Measurements from ENCODE around the gene KCNF1.

KCNF1 gene

GRCh38 chr2:10918661-10919409 is 7.1 kb downstream of the KCNF1 start:
- Histone ChIP-seq H3F3A (ENCODE audit: insufficient read depth, low read length) (no peaks in the 10 kb centered on the region), H2AFZ (ENCODE audit: low read length) (no peak overlapping the region), H3K4me3 (ENCODE audit: low read length) (no peak overlapping the region), H3K36me3 (replicated peaks; ENCODE audit: insufficient read depth, low read length) (no peaks in the 10 kb centered on the region), H3K79me2 (ENCODE audit: low read length) (no peaks in the 10 kb centered on the region), H3K4me2 (ENCODE audit: low read depth, low read length) (no peak overlapping the region), H3K9ac (ENCODE audit: low read length) (no peak overlapping the region), H4K20me1 (ENCODE audit: insufficient read depth, low read length) (no peaks in the 10 kb centered on the region), H3K9me3 (replicated peaks; ENCODE audit: insufficient read depth, low read length) (no peaks in the 10 kb centered on the region), H3K4me1 (ENCODE audit: low read length) (peaks cover 9% of the 10 kb centered on the region), H3K27ac (ENCODE audit: low read length) (no peak overlapping the region), H3K9me2 (replicated peaks; ENCODE audit: insufficient read depth, low read length) (no peaks in the 10 kb centered on the region), H3K27me3 (replicated peaks; ENCODE audit: insufficient read depth, low read length) (peaks cover 1% of the 10 kb centered on the region; the same call in 1 of the 2 replicates)
- TF ChIP-seq CTCF (IDR thresholded peaks at IDR 0.05; ENCODE audit: low read length), result no peak
- TF ChIP-seq EZH2 (optimal IDR thresholded peaks at IDR 0.05; ENCODE audit: low read depth, low read length), result no peak
- no peak for TF ChIP-seq EZH2phosphoT487 (IDR thresholded peaks at IDR 0.05; ENCODE audit: low read length)
- DNase-seq, result no peak

- Histone ChIP-seq H4K20me1 (ENCODE audit: insufficient read depth, low read length) (no peaks in the 10 kb centered on the region), H3K9ac (ENCODE audit: low read length) (no peak overlapping the region), H2AFZ (ENCODE audit: low read length) (no peak overlapping the region), H3K9me3 (replicated peaks; ENCODE audit: insufficient read depth, low read length) (no peaks in the 10 kb centered on the region), H3K27ac (ENCODE audit: low read length) (no peak overlapping the region), H3K9me2 (replicated peaks; ENCODE audit: insufficient read depth, low read length) (no peaks in the 10 kb centered on the region), H3F3A (ENCODE audit: insufficient read depth, low read length) (no peaks in the 10 kb centered on the region), H3K4me2 (ENCODE audit: low read depth, low read length) (no peak overlapping the region), H3K4me1 (ENCODE audit: low read length) (peaks cover 9% of the 10 kb centered on the region), H3K79me2 (ENCODE audit: low read length) (no peaks in the 10 kb centered on the region), H3K36me3 (replicated peaks; ENCODE audit: insufficient read depth, low read length) (no peaks in the 10 kb centered on the region), H3K27me3 (replicated peaks; ENCODE audit: insufficient read depth, low read length) (no peaks in the 10 kb centered on the region), H3K4me3 (ENCODE audit: low read length) (no peak overlapping the region)
- TF ChIP-seq CTCF (IDR thresholded peaks at IDR 0.05; ENCODE audit: low read length) (no peak), EZH2phosphoT487 (IDR thresholded peaks at IDR 0.05; ENCODE audit: low read length) (no peak), EZH2 (optimal IDR thresholded peaks at IDR 0.05; ENCODE audit: low read depth, low read length) (no peak)
- DNase-seq, result no peak
Observed at GRCh38 chr2:10919410-10919770, 7.7 kb downstream of the KCNF1 start.

GRCh38 chr2:10919771-10920621 is 8.3 kb downstream of the KCNF1 start:
- no peak overlapping the region for H3K9ac ChIP-seq (ENCODE audit: low read length)
- H2AFZ ChIP-seq (ENCODE audit: low read length), result peak overlapping the region; percentile 33
- peaks cover 9% of the 10 kb centered on the region for H3K4me1 ChIP-seq (ENCODE audit: low read length)
- H3K9me2 ChIP-seq (replicated peaks; ENCODE audit: insufficient read depth, low read length), result no peaks in the 10 kb centered on the region
- no peak for DNase-seq
- H4K20me1 ChIP-seq (ENCODE audit: insufficient read depth, low read length), result no peaks in the 10 kb centered on the region
- TF ChIP-seq EZH2 (optimal IDR thresholded peaks at IDR 0.05; ENCODE audit: low read depth, low read length) (no peak), CTCF (IDR thresholded peaks at IDR 0.05; ENCODE audit: low read length) (no peak), EZH2phosphoT487 (IDR thresholded peaks at IDR 0.05; ENCODE audit: low read length) (no peak)
- H3K36me3 ChIP-seq (replicated peaks; ENCODE audit: insufficient read depth, low read length), result no peaks in the 10 kb centered on the region
- H3K4me2 ChIP-seq (ENCODE audit: low read depth, low read length), result peak overlapping the region; percentile 18; the same call in 1 of the 2 replicates
- H3K9me3 ChIP-seq (replicated peaks; ENCODE audit: insufficient read depth, low read length), result no peaks in the 10 kb centered on the region
- H3F3A ChIP-seq (ENCODE audit: insufficient read depth, low read length), result no peaks in the 10 kb centered on the region
- no peak overlapping the region for H3K4me3 ChIP-seq (ENCODE audit: low read length)
- no peak overlapping the region for H3K27ac ChIP-seq (ENCODE audit: low read length)
- no peaks in the 10 kb centered on the region for H3K27me3 ChIP-seq (replicated peaks; ENCODE audit: insufficient read depth, low read length)
- H3K79me2 ChIP-seq (ENCODE audit: low read length), result no peaks in the 10 kb centered on the region
